GM23248 (cell line): ENCODE measurements around the gene BTBD19.

Experiments used
- EZH2 ChIP-seq: fragments of 200-600 bp; sonication (generic); IDR thresholded peaks from 2 replicates; pipeline ENCODE4 v1.6.1; 2018; ENCODE audit warnings: antibody characterized with exemption, mild to moderate bottlenecking; ENCODE audit not compliant: insufficient read depth, poor library complexity, severe bottlenecking
- EZH2phosphoT487 ChIP-seq: fragments of 200-600 bp; sonication (generic); IDR thresholded peaks from 2 replicates; pipeline ENCODE4 v1.6.1; 2018; ENCODE audit warnings: antibody characterized with exemption, moderate library complexity, mild to moderate bottlenecking, low read depth; ENCODE audit not compliant: insufficient read depth

DNA sequence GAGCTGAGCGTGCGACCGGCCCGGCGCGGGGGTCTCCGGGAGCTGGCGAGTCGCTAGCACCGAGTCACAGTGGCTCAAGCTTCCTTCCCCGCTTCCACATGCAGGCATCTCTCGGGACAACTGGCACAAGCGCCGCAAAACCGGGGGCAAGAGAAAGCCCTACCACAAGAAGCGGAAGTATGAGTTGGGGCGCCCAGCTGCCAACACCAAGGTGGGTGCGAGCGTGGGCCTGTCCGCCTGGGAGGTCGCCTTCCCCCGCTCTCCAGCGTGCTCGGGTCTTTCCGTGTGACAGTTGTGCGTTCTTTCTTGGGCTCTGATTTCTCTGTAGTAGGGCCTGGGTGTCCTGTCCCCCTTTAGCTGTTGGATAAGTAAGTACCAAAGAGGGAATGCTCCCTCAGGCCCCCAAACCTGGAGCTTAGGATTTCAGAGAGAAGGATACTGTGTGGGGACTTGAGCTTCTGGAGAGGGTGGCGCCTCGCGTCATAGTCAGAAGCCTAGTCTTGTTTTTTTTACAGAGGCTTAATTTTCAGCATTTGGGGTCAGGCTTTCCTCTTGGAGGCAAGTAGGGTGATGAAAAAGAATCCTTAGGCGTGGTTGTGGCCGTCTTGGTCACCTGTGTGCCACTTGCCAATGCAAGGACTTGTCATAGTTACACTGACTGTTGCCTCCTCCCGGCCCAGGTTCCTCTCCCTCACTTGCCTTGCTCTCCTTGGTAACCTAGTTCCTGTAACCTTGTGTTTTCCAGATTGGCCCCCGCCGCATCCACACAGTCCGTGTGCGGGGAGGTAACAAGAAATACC is 32.2 kb upstream of the BTBD19 start:
- no peak for TF ChIP-seq EZH2phosphoT487
- no peak for TF ChIP-seq EZH2
